Measurements from ENCODE around the gene PRX.

The PRX gene

DNA sequence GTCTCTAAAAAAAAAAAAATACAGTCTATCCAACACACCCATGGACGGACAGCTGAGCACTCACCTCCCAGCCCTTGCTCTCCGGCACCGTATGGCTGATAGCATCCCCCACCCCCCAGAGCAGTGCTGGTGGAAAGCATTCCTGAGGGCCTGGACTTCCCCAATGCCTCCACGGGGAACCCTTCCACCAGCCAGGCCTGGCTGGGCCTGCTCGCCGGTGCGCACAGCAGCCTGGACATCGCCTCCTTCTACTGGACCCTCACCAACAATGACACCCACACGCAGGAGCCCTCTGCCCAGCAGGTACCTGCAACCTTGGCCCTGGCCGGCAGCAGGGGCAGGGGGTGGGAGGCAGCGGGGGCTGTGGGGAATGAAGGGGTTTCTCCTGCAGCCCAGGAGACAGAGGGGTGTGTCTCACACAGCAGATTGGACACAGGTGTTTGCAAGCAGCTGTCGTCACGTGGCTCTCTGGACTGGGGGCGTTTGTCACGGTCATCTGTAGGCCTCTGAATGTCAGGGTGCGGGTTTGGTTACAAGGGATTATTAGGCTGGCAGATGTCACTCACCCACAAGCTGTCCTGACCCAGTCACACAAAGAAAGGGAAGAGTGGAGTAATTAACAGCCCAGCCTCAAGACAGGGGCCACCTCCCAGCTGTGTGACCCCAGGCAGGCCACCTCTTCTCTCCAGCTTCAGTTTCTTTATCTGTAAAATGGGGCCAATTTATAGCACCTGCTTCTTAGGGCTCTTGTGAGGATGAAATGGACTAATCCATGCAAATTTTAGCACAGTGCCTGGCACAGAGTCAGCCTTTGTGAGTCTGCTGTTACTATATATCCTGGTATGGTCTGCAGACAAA lies 45.4 kb downstream of the PRX start:
- H3K27ac ChIP-seq: no peak overlapping the region
- no peak for DNase-seq (ENCODE audit: low read depth, low spot score)

DNA sequence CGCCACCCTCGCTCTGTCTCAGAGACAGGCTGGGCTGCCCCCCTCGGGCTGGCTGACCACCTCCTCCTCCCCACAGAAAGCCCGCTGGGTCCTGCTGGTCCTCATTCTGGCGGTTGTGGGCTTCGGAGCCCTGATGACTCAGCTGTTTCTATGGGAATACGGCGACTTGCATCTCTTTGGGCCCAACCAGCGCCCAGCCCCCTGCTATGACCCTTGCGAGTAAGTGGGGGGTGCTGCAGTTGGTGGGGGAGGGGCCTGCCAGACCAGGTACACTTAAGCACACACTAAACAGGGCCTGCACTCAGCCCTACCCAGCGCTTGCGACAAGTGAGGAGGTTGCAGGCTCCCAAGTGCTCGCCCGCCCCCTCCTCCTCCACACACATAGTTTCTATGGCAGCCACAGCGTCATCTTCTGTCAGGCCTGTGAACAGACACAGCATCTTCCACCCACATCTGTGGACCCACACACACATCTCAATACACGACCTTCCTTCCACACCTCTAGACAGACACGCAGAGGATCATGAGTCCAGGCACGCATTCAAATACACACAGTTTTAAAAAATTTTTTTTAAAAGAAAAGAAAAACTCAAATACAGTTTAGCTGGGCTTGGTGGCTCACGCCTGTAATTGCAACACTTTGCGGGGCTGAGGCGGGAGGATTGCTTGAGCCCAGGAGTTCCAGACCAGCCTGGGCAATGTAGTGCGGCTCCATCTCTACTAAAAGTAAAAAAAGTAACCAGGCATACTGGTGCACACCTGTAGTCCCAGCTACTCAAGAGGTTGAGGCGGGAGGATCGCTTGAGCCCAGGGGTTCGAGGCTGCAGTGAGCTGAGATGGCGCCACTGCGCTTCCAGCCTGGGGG lies 46.2 kb downstream of the PRX start:
- no peak overlapping the region for H3K27ac ChIP-seq
- DNase-seq (ENCODE audit: low read depth, low spot score): no peak

GRCh38 chr19:40365613-40366401 lies 47.4 kb downstream of the PRX start:
- H3K27ac ChIP-seq: no peak overlapping the region
- DNase-seq (ENCODE audit: low read depth, low spot score): no peak

GRCh38 chr19:40365010-40365409 lies 48.2 kb downstream of the PRX start:
- DNase-seq (ENCODE audit: low read depth, low spot score): no peak
- H3K27ac ChIP-seq: no peak overlapping the region

DNA sequence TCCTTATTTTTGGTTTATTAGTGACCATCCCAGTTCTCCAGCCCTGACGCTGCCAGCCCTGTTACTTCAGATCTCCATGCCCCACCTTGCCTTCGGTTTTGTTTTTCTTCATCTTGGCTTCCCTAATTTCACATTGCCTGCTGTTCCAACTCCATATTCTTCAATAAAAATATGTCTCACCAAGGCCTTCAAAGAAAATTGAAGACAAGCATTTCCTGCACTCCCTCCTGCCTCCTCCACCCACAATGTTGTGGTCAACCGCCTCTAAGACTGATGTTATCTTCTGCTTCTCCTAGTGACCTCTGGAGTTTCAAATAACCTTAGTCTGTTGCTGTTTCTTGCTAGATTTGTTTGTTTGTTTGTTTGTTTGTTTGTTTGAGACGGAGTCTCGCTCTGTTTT lies 50.1 kb downstream of the PRX start:
- DNase-seq (ENCODE audit: low read depth, low spot score): no peak

GRCh38 chr19:40362160-40362559 lies 51.0 kb downstream of the PRX start:
- no peak for DNase-seq (ENCODE audit: low read depth, low spot score)
- H3K27ac ChIP-seq: no peak overlapping the region

More for the DNA sequence above, 50.1 kb downstream of the PRX start:
- no peak overlapping the region for H3K27ac ChIP-seq

DNA sequence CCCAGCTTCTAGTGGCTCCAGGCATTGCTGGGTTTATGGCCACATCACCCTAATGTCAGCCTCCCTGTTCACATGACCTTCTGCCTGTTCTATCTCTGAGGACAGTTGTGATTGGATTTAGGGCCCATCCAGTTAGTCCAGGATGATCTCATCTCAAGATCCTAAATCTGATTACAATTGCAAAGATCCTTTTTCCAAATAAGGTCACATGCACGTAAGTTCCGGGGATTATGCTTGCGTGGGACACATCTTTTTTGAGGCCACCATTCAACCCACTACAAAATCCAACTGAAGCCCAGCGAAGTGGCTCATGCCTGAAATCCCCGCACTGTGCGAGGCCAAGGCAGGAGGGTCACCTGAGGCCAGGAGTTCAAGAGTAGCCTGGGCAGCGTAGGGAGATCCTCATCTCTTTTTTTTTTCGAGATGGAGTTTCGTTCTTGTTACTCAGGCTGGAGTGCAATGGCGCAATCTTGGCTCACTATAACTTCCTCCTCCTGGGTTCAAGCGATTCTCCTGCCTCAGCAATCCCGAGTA lies 52.4 kb downstream of the PRX start:
- no peak overlapping the region for H3K27ac ChIP-seq
- no peak for DNase-seq (ENCODE audit: low read depth, low spot score)

- H3K27ac ChIP-seq: no peak overlapping the region
- DNase-seq (ENCODE audit: low read depth, low spot score): no peak
Measured at GRCh38 chr19:40360020-40360707, 53.0 kb downstream of the PRX start.

DNA sequence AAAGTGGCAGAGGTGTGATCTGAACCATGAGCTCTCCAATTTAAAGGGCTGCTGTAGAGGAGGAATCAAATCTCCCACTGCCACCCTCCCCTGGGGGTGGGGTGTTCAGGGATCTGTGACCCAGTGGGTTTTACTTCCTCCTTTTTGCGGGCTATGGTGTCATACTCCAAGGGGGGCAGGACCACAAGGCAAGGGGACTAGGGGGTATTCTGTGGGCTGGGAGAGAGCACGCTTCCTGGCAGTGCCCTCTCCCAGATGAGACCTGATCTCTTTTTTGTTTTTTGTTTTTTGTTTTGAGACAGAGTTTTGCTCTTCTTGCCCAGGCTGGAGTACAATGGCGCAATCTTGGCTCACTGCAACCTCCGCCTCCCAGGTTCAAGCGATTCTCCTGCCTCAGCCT lies 54.4 kb downstream of the PRX start:
- DNase-seq (ENCODE audit: low read depth, low spot score): no peak
- no peak overlapping the region for H3K27ac ChIP-seq

GRCh38 chr19:40357640-40358039 lies 55.5 kb downstream of the PRX start:
- no peak for DNase-seq (ENCODE audit: low read depth, low spot score)
- no peak overlapping the region for H3K27ac ChIP-seq

DNA sequence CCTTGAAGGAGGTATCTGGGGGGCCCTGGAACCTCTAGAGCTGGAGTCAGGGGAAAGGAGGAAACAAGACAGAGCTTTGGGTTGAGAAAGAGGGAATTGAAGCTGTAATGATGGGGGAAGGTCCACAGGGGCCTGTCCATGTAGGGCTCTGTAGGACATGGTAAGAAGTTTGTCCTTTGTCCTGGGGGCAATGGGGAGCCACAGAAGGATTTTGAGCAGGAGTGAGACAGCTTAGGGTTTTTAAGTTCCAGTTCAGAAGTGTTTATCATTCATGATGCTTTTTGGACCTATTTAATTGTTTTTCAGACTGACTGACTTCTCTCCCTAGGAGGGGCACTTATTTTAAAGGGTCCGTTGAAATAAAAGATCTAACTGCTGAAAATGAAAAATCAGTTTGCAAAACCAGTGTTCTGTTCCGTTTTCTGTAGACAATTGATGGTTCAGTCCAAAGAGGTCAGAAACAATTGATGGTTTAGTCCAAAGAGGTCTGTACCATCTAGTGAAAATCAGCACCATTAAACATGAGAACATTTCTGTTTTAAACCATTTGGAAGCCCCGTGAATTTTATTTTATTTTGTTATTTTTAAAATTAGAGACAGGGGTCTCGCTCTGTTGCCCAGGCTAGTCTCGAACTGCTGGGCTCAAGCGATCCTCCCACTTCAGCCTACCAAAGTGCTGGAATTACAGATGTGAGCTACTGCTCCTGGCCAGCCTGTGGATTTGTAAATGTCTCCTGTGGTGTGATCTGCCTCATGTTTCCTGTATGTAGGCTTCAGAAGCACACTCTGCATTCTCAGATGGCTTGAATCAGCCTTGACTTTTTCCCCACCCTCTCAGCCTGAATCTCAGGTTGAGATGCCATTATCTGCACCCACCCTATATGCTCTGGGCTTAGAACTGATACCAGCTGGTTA lies 56.2 kb downstream of the PRX start:
- DNase-seq (ENCODE audit: low read depth, low spot score): no peak
- H3K27ac ChIP-seq: no peak overlapping the region

DNA sequence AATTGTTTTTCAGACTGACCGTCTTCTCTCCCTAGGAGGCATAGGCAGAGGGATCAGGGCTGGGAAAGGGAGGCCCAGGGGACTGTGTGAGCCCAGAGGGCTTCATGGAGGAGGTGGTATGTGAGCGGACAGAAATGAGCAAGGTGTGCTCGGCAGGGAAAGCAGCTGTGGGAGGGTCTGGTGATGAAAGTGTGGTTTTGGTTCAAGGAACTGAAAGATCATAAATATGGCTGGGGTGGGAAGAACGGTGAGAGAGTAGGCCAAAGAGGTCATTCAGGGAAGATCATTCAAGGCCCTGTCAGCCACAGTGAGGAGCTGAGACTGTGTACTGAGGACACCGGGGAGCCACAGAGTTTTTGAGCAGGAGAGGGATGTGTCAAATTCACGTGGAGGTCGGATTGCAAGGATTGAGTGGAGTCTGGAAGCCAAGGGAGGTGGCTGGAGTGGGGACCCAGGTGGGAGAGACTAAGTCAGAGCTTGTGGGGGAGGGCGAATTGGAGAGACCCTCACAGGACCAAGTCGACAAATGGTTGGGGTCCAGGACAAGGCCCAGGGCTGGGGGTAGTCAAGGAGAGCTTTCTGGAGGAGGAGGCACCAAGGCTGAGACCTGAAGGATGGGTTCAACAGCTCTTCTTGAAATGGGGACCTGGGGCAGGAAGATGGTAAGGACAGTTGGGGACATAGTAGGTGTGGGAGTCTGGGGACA lies 57.0 kb downstream of the PRX start:
- no peak for DNase-seq (ENCODE audit: low read depth, low spot score)
- no peak overlapping the region for H3K27ac ChIP-seq

- H3K27ac ChIP-seq: peak overlapping the region; percentile 40
- DNase-seq (ENCODE audit: low read depth, low spot score): no peak
Measured at GRCh38 chr19:40348961-40349507, 64.1 kb downstream of the PRX start.

DNA sequence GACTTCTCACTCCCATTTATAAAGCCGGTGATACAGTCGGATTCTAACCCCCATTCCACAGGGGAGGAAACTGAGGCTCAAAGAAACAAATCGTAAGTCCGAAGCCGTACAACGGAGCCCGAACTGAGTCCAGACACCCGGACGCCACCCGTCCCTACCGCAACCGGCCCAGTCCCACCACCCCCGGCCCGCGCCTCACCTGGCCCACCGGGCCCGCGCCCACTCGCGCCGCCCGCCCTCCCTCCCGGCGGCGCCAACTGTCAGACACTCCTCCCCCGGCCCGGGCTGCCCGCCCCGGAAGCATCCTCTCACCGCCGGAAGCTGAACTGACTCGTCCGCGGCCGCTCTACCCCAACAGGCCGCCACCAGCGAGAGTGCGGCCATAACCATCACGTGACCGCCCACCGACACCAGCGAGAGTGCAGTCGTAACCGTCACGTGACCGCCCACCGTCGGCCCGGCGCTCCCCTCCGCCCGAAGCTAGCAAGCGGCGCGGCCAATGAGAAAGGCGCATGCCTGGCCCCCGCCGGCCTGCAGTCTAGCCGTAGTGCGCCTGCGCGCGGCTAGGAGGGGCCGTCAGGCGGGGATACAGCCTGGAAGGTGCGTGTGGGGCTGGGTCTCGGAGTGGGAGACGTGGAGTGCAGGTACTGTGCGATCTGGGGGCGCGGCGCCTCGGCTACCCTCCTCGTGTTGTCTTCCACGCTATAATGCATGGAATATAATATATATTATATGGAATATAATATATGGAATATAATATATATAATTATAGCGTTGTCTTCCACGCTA lies 64.9 kb downstream of the PRX start, which contains the start of the genes C19orf47 and PLD3:
Gene C19orf47 (minus strand): TSS at position 273 of the 789 bp plus-strand sequence. CDS start 6,540 bp downstream, outside the sequence.
Gene PLD3 (plus strand): TSS at position 571 of the 789 bp plus-strand sequence. CDS start 17,789 bp downstream, outside the sequence.
- DNase-seq (ENCODE audit: low read depth, low spot score): peak; percentile 95
- H3K27ac ChIP-seq: peak within 1 kb of the TSS; percentile 40

DNA sequence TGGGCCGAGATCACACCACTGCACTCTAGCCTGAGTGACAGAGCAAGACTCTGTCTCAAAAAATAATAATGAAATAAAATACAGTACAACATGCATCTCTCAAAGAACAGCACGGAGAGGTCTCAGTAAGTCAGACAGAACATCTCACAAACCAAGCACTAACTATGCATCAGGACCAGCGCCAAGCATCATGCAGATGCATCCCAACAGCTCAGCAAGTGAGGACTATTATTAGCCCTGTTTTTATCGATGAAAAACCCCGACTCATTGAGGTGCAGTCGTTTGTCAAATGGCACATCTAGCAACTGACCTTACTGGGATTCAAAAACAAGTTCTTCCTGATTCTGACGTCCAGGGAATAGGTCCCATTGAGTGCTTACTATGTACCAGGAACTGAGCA lies 68.8 kb downstream of the PRX start:
- no peak for DNase-seq (ENCODE audit: low read depth, low spot score)
- H3K27ac ChIP-seq: no peak overlapping the region
